ENCODE results near the gene PTPN4.

- TF ChIP-seq YY1 (IDR thresholded peaks at IDR 0.05; ENCODE audit: insufficient read depth, insufficient read length) (no peak), ZNF274 (IDR thresholded peaks at IDR 0.05; ENCODE audit: low read depth, low read length) (no peak), SUZ12 (IDR thresholded peaks at IDR 0.05; ENCODE audit: extremely low read depth, insufficient read depth, insufficient read length) (no peak)
Observed at GRCh38 chr2:119821266-119821665, 61.5 kb downstream of the PTPN4 start.

Data from NT2/D1 (cell line).